GM21825 (cell line): ENCODE results near the gene TECTB.
"Not testable (repeated sequence)": the region's sequence is repeated elsewhere in the genome, so short reads cannot be mapped to it uniquely, and the experiment has no call there.

Experiments used
- ATAC-seq: cut with Tn5 transposase; IDR thresholded peaks from one replicate; pipeline ENCODE4 v1.9.1; 2021; ENCODE audit warnings: mild to moderate bottlenecking, moderate library complexity; ENCODE audit not compliant: unreplicated experiment

TECTB gene

GRCh38 chr10:112283100-112283499 is at the start of gene TECTB:
Gene TECTB (plus strand): TSS chr10:112283400. CDS start chr10:112283735, 335 bp downstream.
- ATAC-seq, result no peak

- ATAC-seq, result no peak
Measured at GRCh38 chr10:112235141-112235540, 48.1 kb upstream of the TECTB start.

- no peak for ATAC-seq
Measured at GRCh38 chr10:112235920-112236319, 47.3 kb upstream of the TECTB start.

- no peak for ATAC-seq
Measured at GRCh38 chr10:112236486-112236885, 46.7 kb upstream of the TECTB start.

GRCh38 chr10:112239347-112239746 is 43.9 kb upstream of the TECTB start:
- no peak for ATAC-seq

- no peak for ATAC-seq
Measured at GRCh38 chr10:112240441-112240840, 42.8 kb upstream of the TECTB start.

- ATAC-seq, result no peak
Measured at GRCh38 chr10:112241651-112242341, 41.4 kb upstream of the TECTB start.

- no peak for ATAC-seq
Measured at GRCh38 chr10:112242769-112243168, 40.4 kb upstream of the TECTB start.

GRCh38 chr10:112243713-112244112 is 39.5 kb upstream of the TECTB start:
- ATAC-seq, result no peak

- ATAC-seq, result no peak
Measured at GRCh38 chr10:112244197-112244596, 39.0 kb upstream of the TECTB start.

GRCh38 chr10:112247791-112248190 is 35.4 kb upstream of the TECTB start:
- ATAC-seq, result no peak

GRCh38 chr10:112248584-112249295 is 34.5 kb upstream of the TECTB start:
- no peak for ATAC-seq

- ATAC-seq, result no peak
Measured at GRCh38 chr10:112249722-112250121, 33.5 kb upstream of the TECTB start.

- ATAC-seq, result no peak
Measured at GRCh38 chr10:112250555-112250954, 32.6 kb upstream of the TECTB start.

GRCh38 chr10:112251238-112251637 is 32.0 kb upstream of the TECTB start:
- not testable (repeated sequence) for ATAC-seq

- ATAC-seq, result no peak
Measured at GRCh38 chr10:112258407-112258806, 24.8 kb upstream of the TECTB start.

GRCh38 chr10:112259688-112260087 is 23.5 kb upstream of the TECTB start:
- no peak for ATAC-seq

- ATAC-seq, result no peak
Measured at GRCh38 chr10:112260831-112261230, 22.4 kb upstream of the TECTB start.

- no peak for ATAC-seq
Measured at GRCh38 chr10:112261281-112261822, 21.8 kb upstream of the TECTB start.

- no peak for ATAC-seq
Measured at GRCh38 chr10:112262546-112262945, 20.7 kb upstream of the TECTB start.

- ATAC-seq, result no peak
Measured at GRCh38 chr10:112265745-112266144, 17.5 kb upstream of the TECTB start.

- no peak for ATAC-seq
Measured at GRCh38 chr10:112269266-112269665, 13.9 kb upstream of the TECTB start.
